GM12864 (cell line): Measurements from ENCODE around the gene PANK2.
"Not testable (repeated sequence)": the region's sequence is repeated elsewhere in the genome, so short reads cannot be mapped to it uniquely, and the experiment has no call there.

Source experiments
- DNase-seq: peaks from one replicate; pipeline ENCODE4 v3.0.0-alpha.2; 2011; ENCODE audit warnings: low read depth
- H3K4me3 ChIP-seq: 2 replicates; pipeline ENCODE4 v1.5.1; 2011; ENCODE audit warnings: mild to moderate bottlenecking, low read depth, low read length, control low read depth
- TF ChIP-seq, protein P1 (sequence below): IDR thresholded peaks from 2 replicates; pipeline ENCODE4 v1.5.1; 2011; ENCODE audit warnings: low read depth, mild to moderate bottlenecking, moderate library complexity, low read length, control low read depth, inconsistent platforms; ENCODE audit errors: missing control alignments

Gene PANK2

DNA sequence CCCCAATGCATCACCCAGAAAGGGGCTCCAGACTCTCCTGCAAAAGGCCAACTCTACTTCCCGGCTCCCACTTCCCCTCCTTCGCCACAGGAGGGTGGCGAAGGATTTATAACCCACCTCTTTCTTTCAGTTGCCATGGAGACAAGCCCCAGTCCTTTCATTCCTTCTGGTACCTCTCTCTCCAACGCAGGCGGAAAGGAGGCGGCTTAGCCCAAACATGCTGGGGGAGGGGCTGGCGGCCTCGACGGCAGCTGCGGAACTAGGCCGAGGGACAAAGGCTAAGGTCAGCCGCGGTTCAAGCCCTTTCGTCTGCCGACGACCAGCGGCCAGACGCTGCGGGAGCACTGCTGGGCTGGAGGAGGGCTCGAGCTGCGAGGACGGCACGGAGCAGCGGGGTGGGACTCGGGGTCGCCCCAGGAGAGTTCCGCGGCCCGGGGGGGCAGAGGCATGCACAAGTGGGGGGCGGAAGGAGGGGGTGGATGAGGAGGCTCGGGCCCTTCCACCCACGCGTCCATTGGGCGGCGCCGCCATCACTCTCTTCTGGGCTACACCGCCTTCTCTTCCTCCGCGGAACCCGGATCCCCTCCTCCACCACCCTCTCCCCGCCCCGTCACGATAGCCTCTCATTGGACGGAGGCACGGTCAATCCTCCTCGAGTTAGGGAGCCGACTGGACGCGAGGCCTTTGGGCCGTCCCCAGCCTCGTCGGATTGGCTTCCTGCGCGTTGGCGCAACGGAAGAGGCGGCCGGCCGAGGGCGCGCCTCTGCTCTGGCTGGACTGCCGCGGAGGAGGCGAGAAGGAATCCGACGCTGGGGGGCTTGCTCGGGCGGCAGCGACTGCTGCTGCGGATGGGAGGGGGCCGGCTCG lies at the start of gene PANK2:
PANK2 (plus strand) TSS at position 766 of the 867 bp plus-strand sequence.
- H3K4me3 ChIP-seq: peak within 1 kb of the TSS; percentile 74
- TF ChIP-seq, protein P1, sequence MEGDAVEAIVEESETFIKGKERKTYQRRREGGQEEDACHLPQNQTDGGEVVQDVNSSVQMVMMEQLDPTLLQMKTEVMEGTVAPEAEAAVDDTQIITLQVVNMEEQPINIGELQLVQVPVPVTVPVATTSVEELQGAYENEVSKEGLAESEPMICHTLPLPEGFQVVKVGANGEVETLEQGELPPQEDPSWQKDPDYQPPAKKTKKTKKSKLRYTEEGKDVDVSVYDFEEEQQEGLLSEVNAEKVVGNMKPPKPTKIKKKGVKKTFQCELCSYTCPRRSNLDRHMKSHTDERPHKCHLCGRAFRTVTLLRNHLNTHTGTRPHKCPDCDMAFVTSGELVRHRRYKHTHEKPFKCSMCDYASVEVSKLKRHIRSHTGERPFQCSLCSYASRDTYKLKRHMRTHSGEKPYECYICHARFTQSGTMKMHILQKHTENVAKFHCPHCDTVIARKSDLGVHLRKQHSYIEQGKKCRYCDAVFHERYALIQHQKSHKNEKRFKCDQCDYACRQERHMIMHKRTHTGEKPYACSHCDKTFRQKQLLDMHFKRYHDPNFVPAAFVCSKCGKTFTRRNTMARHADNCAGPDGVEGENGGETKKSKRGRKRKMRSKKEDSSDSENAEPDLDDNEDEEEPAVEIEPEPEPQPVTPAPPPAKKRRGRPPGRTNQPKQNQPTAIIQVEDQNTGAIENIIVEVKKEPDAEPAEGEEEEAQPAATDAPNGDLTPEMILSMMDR: peak; percentile 44
- DNase-seq: peak; percentile 95

DNA sequence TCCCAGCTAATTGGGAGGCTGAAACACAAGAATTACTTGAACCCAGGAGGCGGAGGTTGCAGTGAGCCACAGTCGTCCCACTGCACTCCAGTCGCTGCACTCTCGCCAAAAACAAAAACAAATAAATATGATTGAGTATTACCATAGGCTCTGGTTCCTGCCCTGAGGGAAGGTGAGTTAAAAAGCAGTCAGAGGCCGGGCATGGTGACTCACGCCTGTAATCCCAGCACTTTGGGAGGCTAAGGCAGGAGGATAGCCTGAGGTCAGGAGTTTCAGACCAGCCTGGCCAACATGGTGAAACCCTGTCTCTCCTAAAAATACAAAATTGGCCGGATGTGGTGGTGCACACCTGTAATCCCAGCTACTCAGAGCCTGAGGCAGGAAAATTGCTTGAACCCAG lies 49.0 kb upstream of the PANK2 start:
- H3K4me3 ChIP-seq, DNase-seq: not testable (repeated sequence)

DNA sequence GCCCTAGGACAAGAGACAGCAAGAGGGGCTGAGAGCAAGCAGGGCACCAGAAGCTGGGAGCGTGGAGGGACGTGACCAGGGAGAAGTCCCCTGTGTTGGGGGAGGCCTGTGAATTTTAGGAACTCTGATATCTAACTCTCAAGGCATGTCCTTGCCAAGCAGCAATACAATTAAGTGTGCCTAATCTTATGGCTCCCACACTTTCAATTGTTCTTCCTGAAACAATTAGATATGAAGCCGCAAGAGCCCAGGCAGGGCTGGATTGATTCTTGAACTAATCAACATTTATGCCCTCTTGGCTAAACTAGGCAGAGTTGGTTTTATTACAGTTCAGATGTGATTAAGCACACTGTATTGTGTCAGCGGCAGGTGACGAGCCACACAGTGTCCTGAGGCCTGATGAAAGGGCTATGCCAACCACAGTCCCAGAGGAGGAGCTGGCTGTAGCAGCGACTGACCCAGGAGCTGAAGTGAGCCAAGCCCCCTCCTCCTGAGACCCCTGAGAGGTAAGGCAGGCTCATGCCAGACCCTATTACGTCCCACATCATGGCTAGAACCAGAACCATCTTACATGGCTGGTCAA lies 46.7 kb upstream of the PANK2 start:
- DNase-seq: no peak
- H3K4me3 ChIP-seq: no peak overlapping the region
- TF ChIP-seq, protein P1: no peak

DNA sequence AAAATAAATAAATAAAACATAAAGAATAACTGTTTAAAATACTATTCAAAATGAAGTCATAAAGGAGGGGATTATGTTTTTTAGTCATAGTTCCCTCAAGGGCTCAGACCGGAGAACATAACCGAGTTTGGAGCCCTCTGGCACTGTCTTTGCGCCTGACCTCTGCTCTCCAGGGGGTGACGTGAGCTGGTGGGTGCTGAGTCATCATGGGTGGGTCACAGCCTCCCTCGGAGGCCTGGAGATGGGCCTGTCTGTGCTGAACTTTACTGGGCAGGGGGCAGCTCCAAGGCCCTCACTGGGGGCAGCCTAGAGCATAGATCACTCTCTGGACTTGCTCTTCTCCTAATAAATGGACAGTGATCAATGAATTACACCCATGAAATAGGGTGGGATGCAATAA lies 45.7 kb upstream of the PANK2 start:
- H3K4me3 ChIP-seq: no peak overlapping the region
- TF ChIP-seq, protein P1: no peak
- DNase-seq: no peak

DNA sequence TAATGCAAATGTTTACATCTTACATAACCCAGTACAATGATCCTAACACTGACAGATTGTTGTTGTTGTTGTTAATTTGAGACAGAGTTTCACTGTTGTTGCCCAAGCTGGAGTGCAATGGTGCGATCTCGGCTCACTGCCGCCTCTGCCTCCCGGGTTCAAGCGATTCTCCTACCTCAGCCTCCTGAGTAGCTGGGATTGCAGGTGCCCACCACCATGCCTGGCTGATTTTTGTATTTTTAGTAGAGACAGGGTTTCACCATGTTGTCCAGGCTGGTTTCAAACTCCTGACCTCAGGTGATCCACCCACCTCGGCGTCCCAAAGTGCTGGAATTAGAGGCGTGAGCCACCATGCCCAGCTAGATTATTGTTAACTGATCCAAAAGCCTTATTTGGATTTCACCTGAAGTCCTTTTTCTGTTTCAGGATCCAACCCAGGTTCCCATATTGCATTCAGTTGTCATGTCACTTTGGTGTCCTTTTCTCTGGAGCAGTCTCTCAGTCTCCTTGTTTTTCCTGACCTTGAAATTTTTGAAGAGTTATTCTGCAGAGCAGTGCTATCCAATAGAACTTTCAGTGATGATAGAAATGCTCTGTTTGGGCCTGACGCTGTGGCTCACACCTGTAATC lies 45.1 kb upstream of the PANK2 start:
- not testable (repeated sequence) for H3K4me3 ChIP-seq, DNase-seq

DNA sequence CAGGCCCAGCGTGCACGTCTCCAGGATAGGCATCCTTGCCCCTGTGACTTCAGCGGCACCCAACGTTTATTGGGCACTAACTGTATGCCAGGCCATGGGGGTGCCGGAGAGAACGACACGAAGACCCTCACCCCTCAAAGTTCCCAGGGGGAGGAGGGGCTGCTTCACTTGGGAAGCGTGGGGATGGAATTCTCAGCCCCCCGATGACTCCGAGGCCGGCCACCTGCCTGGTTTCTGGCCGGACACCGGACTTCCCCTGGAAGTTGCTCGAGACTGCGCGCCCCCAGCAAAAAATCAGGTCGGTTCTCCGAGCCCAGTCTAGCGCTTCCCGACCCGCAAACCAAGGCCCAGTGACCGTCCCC lies 42.8 kb upstream of the PANK2 start:
- DNase-seq: no peak
- TF ChIP-seq, protein P1: no peak
- H3K4me3 ChIP-seq: peak overlapping the region; percentile 89

DNA sequence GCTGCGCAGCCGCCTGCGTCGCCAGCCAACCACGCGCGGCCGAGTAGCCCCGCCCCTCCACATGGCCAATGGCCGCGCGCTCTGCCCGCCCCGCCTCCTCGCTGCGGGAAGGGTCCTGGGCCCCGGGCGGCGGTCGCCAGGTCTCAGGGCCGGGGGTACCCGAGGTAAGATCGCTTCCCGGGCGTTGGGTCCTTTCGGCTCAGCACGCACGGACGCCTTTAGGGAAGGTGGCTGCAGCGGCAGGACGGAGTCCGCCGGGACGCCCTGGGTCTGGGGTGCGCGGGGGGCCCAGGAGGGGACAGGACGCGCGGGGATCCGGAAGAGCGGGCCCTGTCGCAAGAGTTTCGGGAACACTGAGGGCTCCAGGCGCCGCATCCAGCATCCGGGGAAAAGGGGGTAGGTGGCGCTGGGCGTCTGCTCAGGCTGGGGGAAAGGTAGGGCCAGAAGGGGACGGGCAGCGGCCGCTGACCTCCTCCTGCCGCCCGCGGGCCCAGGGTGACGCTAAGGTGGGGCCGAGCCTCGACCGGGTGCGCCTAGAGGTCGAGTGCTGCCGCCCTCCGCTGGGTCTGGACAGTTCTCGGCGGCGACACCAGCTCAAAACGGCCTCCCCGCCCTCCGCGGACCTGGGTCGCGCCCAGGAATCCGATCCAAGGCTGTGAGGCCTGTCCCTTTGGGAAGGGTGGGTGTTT lies 42.3 kb upstream of the PANK2 start, which contains the start of gene MAVS:
MAVS (plus strand) TSS at position 95 of the 689 bp plus-strand sequence. CDS start 7,791 bp downstream, outside the sequence.
- TF ChIP-seq, protein P1: no peak
- DNase-seq: peak; percentile 45
- H3K4me3 ChIP-seq: peak within 1 kb of the TSS; percentile 89
